Subcutaneous abdominal adipose tissue (tissue), 5 donors: ENCODE measurements around the gene ZXDC.

ENCODE experiments used
- H3K27ac ChIP-seq: one replicate; pipeline ENCODE4 v1.7.0; 2013; ENCODE audit warnings: low read depth, mild to moderate bottlenecking, inconsistent platforms, low read length, moderate library complexity
- H3K27me3 ChIP-seq, 5 donors: one replicate each; pipeline ENCODE4 v1.7.0; 2013; ENCODE audit warnings: low read length in 5 of 5, inconsistent platforms in 1 of 5; ENCODE audit not compliant: control insufficient read depth in 5 of 5, insufficient read depth in 4 of 5
- H3K36me3 ChIP-seq, 5 donors: one replicate each; pipeline ENCODE4 v1.7.0; 2013; ENCODE audit warnings: low read length in 5 of 5; ENCODE audit not compliant: control insufficient read depth in 5 of 5, insufficient read depth in 5 of 5
- H3K4me1 ChIP-seq, 5 donors: one replicate each; pipeline ENCODE4 v1.7.0; 2013; ENCODE audit warnings: low read length in 5 of 5, mild to moderate bottlenecking in 3 of 5, moderate library complexity in 1 of 5; ENCODE audit not compliant: control insufficient read depth in 5 of 5, insufficient read depth in 5 of 5
- H3K4me3 ChIP-seq, 5 donors: one replicate each; pipeline ENCODE4 v1.7.0; 2013; ENCODE audit warnings: low read length in 5 of 5, low read depth in 1 of 5
- H3K9ac ChIP-seq, 5 donors: one replicate each; pipeline ENCODE4 v1.7.0; 2013; ENCODE audit warnings: low read length in 5 of 5, mild to moderate bottlenecking in 4 of 5, moderate library complexity in 3 of 5
- H3K9me3 ChIP-seq, 5 donors: one replicate each; pipeline ENCODE4 v1.7.0; 2013; ENCODE audit warnings: low read length in 5 of 5; ENCODE audit not compliant: control insufficient read depth in 5 of 5
- donor health status: healthy.
- donor health status: healthy.
- donor health status: healthy.
- donor health status: healthy.
- donor health status: healthy.

ZXDC gene

DNA sequence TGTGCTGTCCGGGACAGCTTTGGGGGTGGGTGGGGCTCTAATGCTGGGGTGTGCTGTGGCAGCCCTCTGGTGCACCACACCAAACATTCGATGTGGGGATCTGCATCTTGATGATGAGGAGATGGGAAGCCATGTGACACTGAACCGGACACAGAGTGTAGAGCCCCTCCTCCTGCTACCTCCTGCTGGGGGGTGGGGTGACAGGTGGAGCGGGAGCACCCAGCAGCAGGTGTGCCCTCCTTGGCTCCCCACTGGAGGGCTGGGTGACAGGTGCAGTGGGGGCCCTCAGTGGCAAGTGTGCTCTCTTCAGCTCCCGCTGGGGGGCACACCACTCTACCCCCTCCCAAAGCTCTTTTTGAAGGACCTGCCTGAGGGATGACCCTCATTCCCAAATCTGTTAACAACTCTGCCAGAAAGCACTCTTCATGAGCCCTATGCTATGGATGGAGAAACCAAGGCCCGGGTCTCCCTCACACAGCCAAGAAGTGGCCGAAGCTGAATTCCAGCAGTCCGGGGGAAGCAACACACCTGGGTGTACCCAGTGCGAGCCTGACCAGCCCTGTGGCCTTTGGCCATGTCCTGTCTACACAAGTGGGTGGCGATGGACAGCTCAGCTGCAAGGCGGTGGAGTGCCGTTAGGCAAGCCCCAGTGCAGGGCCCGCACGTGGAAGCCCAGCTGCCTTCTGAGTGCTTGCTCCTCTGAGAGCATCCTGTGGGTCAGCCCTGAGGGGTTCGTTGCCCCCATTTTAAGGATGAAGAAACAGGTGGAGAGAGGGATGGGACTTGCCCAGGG lies 42.5 kb upstream of the ZXDC start:
- H3K27ac ChIP-seq: no peak overlapping the region
- H3K36me3 ChIP-seq: no peaks in the 10 kb centered on the region
- H3K4me3 ChIP-seq: no peak overlapping the region
- H3K9ac ChIP-seq: no peak overlapping the region
- H3K4me1 ChIP-seq: no peaks in the 10 kb centered on the region
- no peaks in the 10 kb centered on the region for H3K9me3 ChIP-seq
- peaks cover under 1 to 10% (median 3%) of the 10 kb centered on the region in 5 donors for H3K27me3 ChIP-seq

DNA sequence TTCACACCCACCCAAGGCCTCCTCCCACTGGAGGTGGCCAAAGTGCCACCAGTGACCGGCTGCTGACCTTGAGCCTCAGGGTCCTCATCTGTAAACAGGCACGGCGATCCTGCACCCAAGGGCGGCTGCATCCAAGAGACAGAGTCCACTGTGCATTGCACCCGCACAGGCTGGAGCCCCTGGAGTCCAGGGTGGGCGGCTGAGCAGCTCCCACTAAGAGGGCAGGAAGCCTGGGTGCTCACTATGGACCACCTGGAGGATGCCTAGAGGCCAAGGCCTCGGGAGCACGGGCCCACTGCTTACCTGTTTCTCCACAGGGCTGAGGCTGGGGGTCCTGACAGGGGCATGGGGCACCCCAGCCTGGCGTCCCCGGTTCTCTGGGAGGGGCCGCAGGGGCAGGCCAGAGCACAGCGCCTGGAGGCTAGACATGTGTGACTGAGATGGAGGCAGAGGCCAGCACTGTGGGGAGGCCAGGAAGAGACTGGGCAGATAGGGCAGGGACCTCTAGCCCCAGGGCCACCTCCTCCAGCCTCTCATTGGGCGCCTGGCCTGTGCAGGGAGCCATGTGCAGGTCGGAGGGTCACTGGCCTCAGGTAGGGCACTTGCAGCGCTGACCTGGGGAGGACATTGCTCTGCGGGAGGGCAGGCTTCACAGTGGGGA lies 41.7 kb upstream of the ZXDC start, which contains the start of gene UROC1:
Gene UROC1, minus strand, starts transcription at position 483 of the 661 bp plus-strand sequence. Its CDS starts 54 bp downstream, at position 429.
- H3K27ac ChIP-seq: no peak within 1 kb of the TSS
- no peaks in the 10 kb centered on the region for H3K9me3 ChIP-seq
- H3K27me3 ChIP-seq: peaks cover 0 to 5% (median 3%) of the 10 kb centered on the region in 5 donors
- no peak within 1 kb of the TSS for H3K4me3 ChIP-seq
- H3K36me3 ChIP-seq: no peaks in the 10 kb centered on the region
- H3K4me1 ChIP-seq: no peaks in the 10 kb centered on the region
- no peak within 1 kb of the TSS for H3K9ac ChIP-seq

DNA sequence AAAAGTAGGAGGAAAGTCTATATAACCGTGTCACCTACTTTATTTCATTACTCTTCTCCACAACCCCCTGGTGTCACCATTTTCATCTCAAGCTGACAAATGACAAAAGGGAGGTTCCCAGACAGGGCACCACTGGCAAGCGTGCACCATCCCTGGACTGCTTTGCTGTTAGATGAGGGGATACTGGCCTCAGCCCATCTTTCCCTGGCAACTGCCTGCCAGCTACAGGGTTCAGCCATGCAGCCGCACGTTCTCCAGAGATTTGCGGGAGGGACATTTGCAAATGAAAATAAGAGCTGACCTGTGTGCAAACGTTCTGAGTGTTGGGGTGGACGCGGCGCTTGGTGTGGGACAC lies 41.2 kb upstream of the ZXDC start:
- H3K4me1 ChIP-seq: no peaks in the 10 kb centered on the region
- no peak overlapping the region for H3K4me3 ChIP-seq
- no peak overlapping the region for H3K27ac ChIP-seq
- H3K27me3 ChIP-seq: peaks cover 0 to 5% (median 3%) of the 10 kb centered on the region in 5 donors
- no peaks in the 10 kb centered on the region for H3K9me3 ChIP-seq
- H3K9ac ChIP-seq: no peak overlapping the region
- no peaks in the 10 kb centered on the region for H3K36me3 ChIP-seq

DNA sequence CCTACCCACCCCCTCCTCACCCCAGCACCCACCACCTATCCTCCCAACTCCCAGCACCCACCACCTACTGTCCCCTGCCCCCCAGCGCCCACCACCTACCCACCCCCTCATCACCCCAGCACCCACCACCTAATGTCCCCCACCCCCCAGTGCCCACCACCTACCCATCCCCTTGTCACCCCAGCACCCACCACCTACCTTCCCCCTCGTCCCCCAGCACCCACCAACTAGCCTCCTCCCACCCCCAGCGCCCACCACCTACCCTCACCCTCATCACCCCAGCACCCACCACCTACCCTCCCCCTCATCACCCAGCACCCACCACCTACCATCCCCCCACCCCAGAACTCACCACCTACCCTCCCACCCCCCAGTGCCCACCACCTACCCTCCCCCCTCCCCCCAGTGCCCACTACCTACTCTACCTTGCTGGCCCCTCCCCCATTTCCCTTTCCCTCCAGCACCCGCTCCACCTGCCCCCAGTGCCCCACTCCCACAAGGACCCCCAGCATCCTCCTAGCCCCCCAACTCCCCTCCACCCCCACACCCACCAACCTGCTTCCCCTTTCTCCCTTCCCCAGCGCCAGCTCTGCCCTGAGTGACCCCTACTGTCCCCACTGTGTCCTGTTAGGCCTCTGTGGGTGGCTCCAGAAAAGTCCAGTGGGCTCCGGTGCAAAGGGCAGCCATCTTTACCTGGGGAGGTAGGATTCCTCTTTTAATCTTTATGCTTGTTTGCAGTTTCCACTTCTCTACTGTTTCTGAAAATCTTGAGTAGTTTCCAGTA lies 40.7 kb upstream of the ZXDC start:
- H3K4me3 ChIP-seq: no peak overlapping the region
- H3K27ac ChIP-seq: no peak overlapping the region
- no peaks in the 10 kb centered on the region for H3K9me3 ChIP-seq
- H3K4me1 ChIP-seq: no peaks in the 10 kb centered on the region
- no peaks in the 10 kb centered on the region for H3K36me3 ChIP-seq
- peaks cover 0 to 5% (median 3%) of the 10 kb centered on the region in 5 donors for H3K27me3 ChIP-seq
- no peak overlapping the region for H3K9ac ChIP-seq

DNA sequence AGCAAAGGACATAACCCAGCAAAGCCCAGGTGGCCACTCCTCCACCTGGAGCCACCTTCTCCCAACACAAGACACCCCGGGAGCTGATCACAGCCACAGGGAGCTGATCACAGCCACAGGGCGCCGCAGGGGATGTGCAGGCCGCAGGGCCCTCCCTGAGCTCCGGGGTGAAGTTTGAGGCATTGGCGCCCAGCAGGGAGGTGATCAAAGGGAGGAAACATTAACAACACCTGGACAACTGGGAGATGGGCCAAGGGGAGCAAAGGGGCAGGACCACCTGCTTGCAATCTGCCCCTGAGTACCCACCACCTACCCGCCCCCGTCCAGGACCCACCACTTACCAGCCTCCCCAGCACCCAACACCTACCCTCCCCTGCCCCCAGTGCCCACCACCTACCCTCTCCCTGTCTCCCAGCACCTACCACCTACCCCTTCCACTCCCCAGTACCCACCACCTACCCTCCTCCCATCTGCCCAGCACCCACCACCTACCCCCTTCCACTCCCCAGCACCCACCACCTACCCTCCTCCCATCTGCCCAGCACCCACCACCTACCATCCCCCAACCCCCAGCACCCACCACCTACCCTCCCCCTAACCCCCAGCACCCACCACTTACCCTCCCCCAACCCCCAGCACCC lies 39.5 kb upstream of the ZXDC start:
- Histone ChIP-seq H3K4me1 (no peaks in the 10 kb centered on the region), H3K36me3 (no peaks in the 10 kb centered on the region), H3K27me3 (peaks cover 0 to 5% (median 3%) of the 10 kb centered on the region in 5 donors), H3K27ac (no peak overlapping the region), H3K9ac (no peak overlapping the region), H3K9me3 (no peaks in the 10 kb centered on the region), H3K4me3 (no peak overlapping the region)

DNA sequence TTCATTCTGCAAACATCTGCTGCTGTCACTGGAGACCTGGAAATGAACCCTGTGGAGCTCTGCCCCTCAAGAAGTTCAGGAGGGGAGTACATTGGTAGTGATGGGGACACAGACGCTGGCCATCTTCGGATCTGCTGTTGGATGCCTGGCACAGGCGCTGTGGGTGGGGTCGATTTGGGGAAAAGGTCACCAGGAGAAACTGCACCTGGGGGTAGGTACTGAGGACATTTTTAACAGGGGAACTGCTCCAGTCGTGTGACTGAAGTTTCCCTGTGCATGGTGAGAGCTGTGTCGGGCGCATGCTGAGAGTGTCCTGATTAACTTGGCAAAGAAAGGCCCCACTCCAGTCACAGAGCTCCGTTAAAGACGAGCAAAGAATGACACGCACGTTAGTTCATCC lies 38.5 kb upstream of the ZXDC start:
- no peak overlapping the region for H3K9ac ChIP-seq
- H3K4me1 ChIP-seq: no peaks in the 10 kb centered on the region

DNA sequence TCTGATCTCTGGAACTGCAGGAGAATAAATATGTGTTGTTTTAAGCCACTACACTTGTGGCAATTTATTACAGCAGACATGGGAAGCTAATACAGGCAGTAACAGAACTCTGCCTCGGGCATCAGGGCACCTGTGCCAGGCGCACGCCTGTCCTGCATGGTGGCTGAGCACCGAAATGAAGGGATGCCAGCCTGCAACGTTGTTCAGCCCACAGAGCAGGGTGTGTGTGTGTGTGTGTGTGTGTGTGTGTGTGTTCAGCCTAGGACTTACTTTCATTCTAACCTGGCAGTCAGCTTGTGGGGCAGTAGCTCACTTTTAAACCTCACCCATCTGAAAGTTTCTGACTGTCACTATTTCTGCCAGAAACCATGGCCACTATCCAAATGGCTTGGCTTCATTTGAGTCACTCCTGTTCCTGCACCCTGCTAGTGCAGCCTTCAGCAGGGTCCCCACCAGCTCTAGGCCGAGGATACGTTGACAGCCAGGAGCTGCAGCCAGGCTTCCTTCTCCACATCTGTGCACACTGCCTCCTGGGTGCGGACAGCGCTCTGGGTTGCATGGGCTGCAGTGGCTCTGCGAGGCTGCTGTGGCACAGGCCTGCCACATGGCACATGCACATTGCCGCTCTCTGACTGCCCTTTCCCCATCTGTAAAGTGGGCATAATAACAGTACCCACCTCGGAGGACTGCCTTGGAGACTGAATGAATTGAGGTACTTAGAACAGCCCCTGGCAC lies 37.4 kb upstream of the ZXDC start:
- Histone ChIP-seq H3K36me3 (no peaks in the 10 kb centered on the region), H3K4me1 (no peaks in the 10 kb centered on the region), H3K9ac (no peak overlapping the region), H3K4me3 (no peak overlapping the region), H3K9me3 (no peaks in the 10 kb centered on the region), H3K27ac (no peak overlapping the region), H3K27me3 (peaks cover 0 to 5% (median 3%) of the 10 kb centered on the region in 5 donors)

More for the DNA sequence above, 38.5 kb upstream of the ZXDC start:
- Histone ChIP-seq H3K9me3 (no peaks in the 10 kb centered on the region), H3K36me3 (no peaks in the 10 kb centered on the region), H3K4me3 (no peak overlapping the region), H3K27me3 (peaks cover 0 to 5% (median 3%) of the 10 kb centered on the region in 5 donors), H3K27ac (no peak overlapping the region)

DNA sequence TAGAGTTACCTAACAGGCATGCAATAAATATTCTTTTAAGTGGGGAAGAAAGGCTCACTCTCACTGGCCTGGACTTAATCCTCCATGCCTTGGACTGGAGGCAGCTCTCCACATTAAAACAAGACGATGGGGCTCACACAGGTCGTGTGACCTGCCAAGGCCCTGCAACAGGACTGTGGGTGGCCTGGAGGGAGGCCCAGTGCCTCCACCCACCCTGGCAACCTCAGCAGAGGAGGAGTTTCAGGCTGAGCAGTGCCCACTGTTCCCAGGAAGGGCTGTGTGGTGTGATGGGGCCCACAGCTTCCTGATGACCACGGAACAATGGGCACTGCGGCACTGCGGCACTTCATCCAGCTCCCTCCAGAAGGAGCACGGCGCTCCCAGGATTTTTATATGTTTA lies 36.3 kb upstream of the ZXDC start:
- Histone ChIP-seq H3K27me3 (peaks cover 0 to 3% (median 0%) of the 10 kb centered on the region in 5 donors), H3K9me3 (no peaks in the 10 kb centered on the region), H3K4me1 (no peaks in the 10 kb centered on the region), H3K36me3 (no peaks in the 10 kb centered on the region), H3K27ac (no peak overlapping the region), H3K4me3 (no peak overlapping the region), H3K9ac (no peak overlapping the region)

DNA sequence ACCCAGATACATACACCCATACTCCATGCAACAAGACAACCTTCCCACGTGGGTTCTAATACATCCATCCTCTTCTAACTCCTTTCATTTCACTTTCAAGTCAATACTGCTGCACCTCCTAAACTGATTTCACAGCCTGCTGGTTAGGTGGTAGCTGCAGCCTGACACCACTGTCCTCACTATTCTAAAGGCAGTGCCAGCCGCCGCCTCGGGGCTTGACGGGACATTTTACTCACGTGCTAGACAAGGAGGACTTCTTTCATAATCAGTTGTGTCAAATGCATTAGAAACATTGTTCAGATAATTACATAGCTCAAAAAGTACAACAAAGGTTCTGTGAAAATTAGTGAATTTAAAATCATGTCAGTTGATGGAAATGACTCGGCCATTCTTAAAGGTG lies 35.6 kb upstream of the ZXDC start:
- Histone ChIP-seq H3K9me3 (no peaks in the 10 kb centered on the region), H3K27me3 (no peaks in the 10 kb centered on the region), H3K9ac (no peak overlapping the region), H3K27ac (no peak overlapping the region), H3K36me3 (no peaks in the 10 kb centered on the region), H3K4me1 (no peaks in the 10 kb centered on the region), H3K4me3 (no peak overlapping the region)
